HG02970 (cell line): ENCODE data around the gene ZBTB7A.
"Not testable (repeated sequence)": the region's sequence is repeated elsewhere in the genome, so short reads cannot be mapped to it uniquely, and the experiment has no call there.

ENCODE experiments used
- ATAC-seq: cut with Tn5 transposase; IDR thresholded peaks from one replicate; pipeline ENCODE4 v1.9.1; 2021; ENCODE audit warnings: mild to moderate bottlenecking, moderate library complexity, moderate number of reproducible peaks; ENCODE audit not compliant: unreplicated experiment, low FRiP score

The ZBTB7A gene

DNA sequence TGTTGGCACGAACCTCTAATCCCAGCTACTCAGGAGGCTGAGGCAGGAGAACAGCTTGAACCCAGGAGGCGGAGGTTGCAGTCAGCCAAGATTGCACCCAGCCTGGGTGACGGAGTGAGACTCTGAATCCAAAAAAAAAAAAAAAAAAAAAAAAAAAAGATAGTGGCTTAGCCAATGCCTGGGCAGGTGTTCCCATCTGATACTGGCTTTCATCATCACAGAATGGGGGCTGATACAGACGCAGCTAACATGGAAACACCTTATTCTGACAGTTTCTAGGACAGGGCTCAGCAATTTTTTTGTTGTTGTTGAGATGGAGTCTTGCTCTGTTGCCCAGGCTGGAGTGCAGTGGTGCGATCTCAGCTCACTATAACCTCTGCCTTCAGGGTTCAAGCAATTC is 65.9 kb downstream of the ZBTB7A start:
- ATAC-seq, result not testable (repeated sequence)

DNA sequence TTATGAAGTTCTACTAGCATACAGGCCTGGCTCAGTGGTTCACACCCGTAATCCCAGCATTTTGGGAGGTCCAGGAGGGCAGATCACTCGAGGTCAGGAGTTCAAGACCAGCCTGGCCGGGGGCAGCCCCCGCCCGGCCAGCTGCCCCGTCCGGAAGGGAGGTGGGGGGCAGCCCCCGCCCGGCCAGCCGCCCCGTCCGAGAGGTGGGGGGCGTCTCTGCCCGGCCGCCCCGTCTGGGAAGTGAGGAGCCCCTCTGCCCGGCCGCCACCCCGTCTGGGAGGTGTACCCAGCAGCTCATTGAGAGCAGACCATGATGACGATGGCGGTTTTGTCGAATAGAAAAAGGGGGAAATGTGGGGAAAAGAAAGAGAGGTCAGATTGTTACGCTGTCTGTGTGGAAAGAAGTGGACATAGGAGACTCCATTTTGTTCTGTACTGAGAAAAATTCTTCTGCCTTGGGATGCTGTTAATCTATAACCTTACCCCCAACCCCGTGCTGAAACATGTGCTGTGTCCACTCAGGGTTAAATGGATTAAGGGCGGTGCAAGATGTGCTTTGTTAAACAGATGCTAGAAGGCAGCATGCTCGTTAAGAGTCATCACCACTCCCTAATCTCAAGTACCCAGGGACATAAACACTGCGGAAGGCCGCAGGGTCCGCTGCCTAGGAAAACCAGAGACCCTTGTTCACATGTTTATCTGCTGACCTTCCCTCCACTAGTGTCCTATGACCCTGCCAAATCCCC is 67.9 kb downstream of the ZBTB7A start:
- ATAC-seq, result not testable (repeated sequence)

DNA sequence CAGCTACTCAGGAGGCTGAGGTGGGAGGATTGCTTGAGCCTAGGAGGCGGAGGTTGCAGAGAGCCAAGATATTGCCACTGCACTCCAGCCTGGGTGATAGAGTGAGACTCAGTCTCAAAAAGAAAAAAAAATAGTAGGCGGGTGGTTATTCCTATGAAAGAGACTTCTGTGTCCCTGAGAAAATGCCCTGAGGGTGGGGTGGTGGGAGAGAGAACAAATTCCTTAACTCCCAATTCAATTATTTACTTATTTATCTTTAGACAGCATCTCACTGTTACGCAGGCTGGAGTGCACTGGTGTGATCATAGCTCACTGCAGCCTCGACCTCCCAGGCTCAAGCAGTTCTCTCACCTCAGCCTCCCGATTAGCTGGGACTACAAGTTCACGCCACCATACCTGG is 71.1 kb downstream of the ZBTB7A start:
- ATAC-seq, result no peak
